GM10248 (cell line): Measurements from ENCODE around the gene GCLC.

Experiments used
- CTCF ChIA-PET: fragments of 300-600 bp; sonication (Branson Sonifier 250); formaldehyde crosslinking; extraction: SDS; loops from one replicate; lab custom pipeline; 2021; ENCODE audit warnings: antibody characterized with exemption; lab: Yijun Ruan, JAX
- POLR2A ChIA-PET: fragments of 350-650 bp; sonication (Branson Sonifier 250); formaldehyde crosslinking; extraction: SDS; loops from one replicate; lab custom pipeline; 2020; ENCODE audit warnings: antibody characterized with exemption; lab: Yijun Ruan, JAX
- DNase-seq: peaks from one replicate; pipeline ENCODE4 v3.0.0; 2012; ENCODE audit errors: extremely low spot score
- CTCF ChIP-seq: IDR thresholded peaks from 2 replicates; pipeline ENCODE4 v1.5.1; 2012; ENCODE audit warnings: mild to moderate bottlenecking, low read depth; ENCODE audit errors: extremely low read depth, missing control alignments, control extremely low read depth

Gene GCLC

GRCh38 chr6:53461041-53461656, 83.8 kb downstream of the GCLC start:
- POLR2A ChIA-PET = no interaction called here
- DNase-seq = peak; percentile 44
- no peak for TF ChIP-seq CTCF
- CTCF ChIA-PET = interaction anchor here (1.4 kb wide), 2 partner anchors 23 to 258 kb away, joined by 3 to 4 read pairs; no protein-coding TSS in a partner anchor

GRCh38 chr6:53458105-53458866, 86.6 kb downstream of the GCLC start:
- no peak for DNase-seq
- no peak for TF ChIP-seq CTCF
- CTCF ChIA-PET = interaction anchor here (1.1 to 1.6 kb wide), 3 partner anchors 9 to 16 kb away, joined by 3 to 6 read pairs (median 3); no protein-coding TSS in a partner anchor
- POLR2A ChIA-PET = no interaction called here

- no peak for TF ChIP-seq CTCF
- ChIA-PET POLR2A (no interaction called here), CTCF (interaction anchor here (0.9 to 1.6 kb wide), 5 partner anchors 9 to 285 kb away, joined by 3 to 6 read pairs (median 3); no protein-coding TSS in a partner anchor)
- DNase-seq = no peak
These were observed 88.1 kb downstream of the GCLC start for GRCh38 chr6:53456809-53457208.

- DNase-seq = no peak
- POLR2A ChIA-PET = no interaction called here
- TF ChIP-seq CTCF = no peak
- CTCF ChIA-PET = no interaction called here
These were observed 89.2 kb downstream of the GCLC start for GRCh38 chr6:53455678-53456077.

- ChIA-PET CTCF (interaction anchor here (0.8 kb wide), 1 partner anchor 9 kb away, joined by 3 read pairs; no protein-coding TSS in a partner anchor), POLR2A (no interaction called here)
- no peak for DNase-seq
- TF ChIP-seq CTCF = no peak
These were observed 93.7 kb downstream of the GCLC start for GRCh38 chr6:53451165-53451564.

- POLR2A ChIA-PET = no interaction called here
These were observed 97.0 kb downstream of the GCLC start for GRCh38 chr6:53447865-53448264.

More at GRCh38 chr6:53447865-53448264, 97.0 kb downstream of the GCLC start:
- DNase-seq = no peak
- TF ChIP-seq CTCF = no peak
- CTCF ChIA-PET = interaction anchor here (1.0 to 2.3 kb wide), 6 partner anchors 10 to 275 kb away, joined by 3 to 5 read pairs (median 4); no protein-coding TSS in a partner anchor
